ENCODE measurements around the gene DOCK10.

DNA sequence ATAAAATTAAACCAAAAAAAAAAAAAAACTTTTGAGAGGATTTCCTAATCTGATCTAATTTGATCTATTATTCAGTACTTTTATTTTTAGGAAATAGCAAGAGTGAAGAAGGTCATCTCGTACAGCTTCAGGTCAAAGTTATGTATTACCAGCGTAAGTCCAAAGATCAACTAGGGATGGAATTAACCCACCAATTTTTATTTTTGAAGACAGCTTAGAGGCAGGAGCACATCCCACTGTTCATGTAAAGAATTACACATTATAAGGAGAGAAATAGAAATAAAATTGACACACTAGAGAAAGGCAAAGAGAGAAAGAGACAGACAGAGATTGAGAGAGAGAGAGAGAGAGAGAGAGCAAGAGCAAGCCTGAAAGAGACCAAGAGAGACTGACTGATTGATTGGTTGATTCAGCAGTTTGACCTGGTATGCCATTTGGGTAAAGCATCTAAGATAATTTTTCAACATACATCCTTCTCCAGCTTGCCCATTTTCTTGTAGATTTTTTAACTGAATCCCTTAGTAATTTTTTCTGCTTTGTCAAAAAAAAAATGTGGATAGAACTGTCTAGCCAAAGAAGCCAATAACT lies 25.1 kb downstream of the DOCK10 start:
- TF ChIP-seq, protein P1, sequence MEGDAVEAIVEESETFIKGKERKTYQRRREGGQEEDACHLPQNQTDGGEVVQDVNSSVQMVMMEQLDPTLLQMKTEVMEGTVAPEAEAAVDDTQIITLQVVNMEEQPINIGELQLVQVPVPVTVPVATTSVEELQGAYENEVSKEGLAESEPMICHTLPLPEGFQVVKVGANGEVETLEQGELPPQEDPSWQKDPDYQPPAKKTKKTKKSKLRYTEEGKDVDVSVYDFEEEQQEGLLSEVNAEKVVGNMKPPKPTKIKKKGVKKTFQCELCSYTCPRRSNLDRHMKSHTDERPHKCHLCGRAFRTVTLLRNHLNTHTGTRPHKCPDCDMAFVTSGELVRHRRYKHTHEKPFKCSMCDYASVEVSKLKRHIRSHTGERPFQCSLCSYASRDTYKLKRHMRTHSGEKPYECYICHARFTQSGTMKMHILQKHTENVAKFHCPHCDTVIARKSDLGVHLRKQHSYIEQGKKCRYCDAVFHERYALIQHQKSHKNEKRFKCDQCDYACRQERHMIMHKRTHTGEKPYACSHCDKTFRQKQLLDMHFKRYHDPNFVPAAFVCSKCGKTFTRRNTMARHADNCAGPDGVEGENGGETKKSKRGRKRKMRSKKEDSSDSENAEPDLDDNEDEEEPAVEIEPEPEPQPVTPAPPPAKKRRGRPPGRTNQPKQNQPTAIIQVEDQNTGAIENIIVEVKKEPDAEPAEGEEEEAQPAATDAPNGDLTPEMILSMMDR (IDR thresholded peaks at IDR 0.05; ENCODE audit: low read depth, low read length) = no peak
- TF ChIP-seq, protein P2, sequence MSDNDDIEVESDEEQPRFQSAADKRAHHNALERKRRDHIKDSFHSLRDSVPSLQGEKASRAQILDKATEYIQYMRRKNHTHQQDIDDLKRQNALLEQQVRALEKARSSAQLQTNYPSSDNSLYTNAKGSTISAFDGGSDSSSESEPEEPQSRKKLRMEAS (IDR thresholded peaks at IDR 0.05; ENCODE audit: low read depth, low read length) = no peak
- TF ChIP-seq POLR2A (IDR thresholded peaks at IDR 0.05; ENCODE audit: extremely low read depth, insufficient read length) (no peak), MYC (IDR thresholded peaks at IDR 0.05; ENCODE audit: low read depth, low read length) (no peak)
